Endothelial cell of umbilical vein (primary cell): ENCODE results near the gene USH1C. TPM values are rescaled to one million over a fixed set of nuclear protein-coding genes. Genes with fewer than 3 reads are reported as not detected.
A peak's percentile ranks its signal among the peaks of the same experiment; 100 is the strongest.

Experiments
- BruUV-seq: library from RNA; stranded (reverse); fragments of 400-500 nt; replicated peaks from 2 replicates; lab custom pipeline; 2021; lab: Mats Ljungman, UMichigan
- CTCF ChIA-PET: fragments of 300-600, 350-600 bp; sonication (Branson Sonifier 250); formaldehyde crosslinking; loops from one replicate; lab custom pipeline; 2021; ENCODE audit warnings: antibody characterized with exemption, inconsistent platforms; lab: Charles Lee
- POLR2A ChIA-PET: fragments of 300-600, 350-600 bp; sonication (Branson Sonifier 250); formaldehyde crosslinking; loops from one replicate; lab custom pipeline; 2021; ENCODE audit warnings: antibody characterized with exemption, inconsistent platforms; lab: Charles Lee
- DNase-seq: peaks from one replicate; pipeline ENCODE4 v3.0.0-alpha.2; 2011; ENCODE audit warnings: low read depth, low spot score
- FAIRE-seq: peaks from 2 replicates; lab custom pipeline; 2011; peaks lifted over from hg19 to GRCh38; lab: Jason Lieb, UNC
- H2AFZ ChIP-seq: 2 replicates; pipeline ENCODE4 v1.6.0; 2012; ENCODE audit warnings: low read depth, low read length, control low read depth, inconsistent platforms
- H3K27ac ChIP-seq: 2 replicates; pipeline ENCODE4 v1.5.1; 2011; ENCODE audit warnings: low read depth, mild to moderate bottlenecking, control low read depth, low read length, moderate library complexity; ENCODE audit not compliant: insufficient read depth
- H3K27me3 ChIP-seq, 2 experiments: 2 replicates each; pipeline versions ENCODE4 v1.6.0 to v1.6.1; 2011; ENCODE audit warnings: low read length in 2 of 2, mixed read lengths in 1 of 2; ENCODE audit not compliant: control insufficient read depth in 2 of 2, insufficient read depth in 2 of 2
- H3K36me3 ChIP-seq, 2 experiments: 2 replicates in 1 of 2; 3 replicates in 1 of 2; pipeline ENCODE4 v1.5.1; 2011; ENCODE audit warnings: low read length in 2 of 2, mild to moderate bottlenecking in 1 of 2, moderate library complexity in 1 of 2; ENCODE audit not compliant: control insufficient read depth in 2 of 2, insufficient read depth in 2 of 2; ENCODE audit errors: extremely low read depth in 1 of 2
- H3K4me1 ChIP-seq: 3 replicates; pipeline ENCODE4 v1.5.1; 2011; ENCODE audit warnings: mild to moderate bottlenecking, low read length; ENCODE audit not compliant: control insufficient read depth, insufficient read depth; ENCODE audit errors: extremely low read depth
- H3K4me2 ChIP-seq: 2 replicates; pipeline ENCODE4 v1.6.1; 2011; ENCODE audit warnings: low read length, control low read depth, mixed read lengths; ENCODE audit not compliant: insufficient read depth
- H3K4me3 ChIP-seq, 3 experiments: fragments of 200-600 bp in 1 of 3; sonication (generic), shearing (Covaris generic) in 1 of 3; replicated peaks in 1 of 3; 2 replicates each; pipeline ENCODE4 v1.5.1; 2011 to 2016; ENCODE audit warnings: control low read depth in 3 of 3, low read length in 3 of 3, mild to moderate bottlenecking in 2 of 3, inconsistent platforms in 1 of 3, low read depth in 1 of 3, moderate library complexity in 1 of 3; ENCODE audit not compliant: insufficient read depth in 1 of 3
- H3K79me2 ChIP-seq: 2 replicates; pipeline ENCODE4 v1.6.0; 2012; ENCODE audit warnings: low read length, inconsistent platforms; ENCODE audit not compliant: control insufficient read depth, insufficient read depth
- H3K9ac ChIP-seq: replicated peaks from 2 replicates; pipeline ENCODE3; 2011; ENCODE audit warnings: low read length, control low read depth; ENCODE audit not compliant: insufficient read depth; ENCODE audit errors: extremely low read depth
- H3K9me1 ChIP-seq: replicated peaks from 3 replicates; pipeline ENCODE4 v1.6.0; 2011; ENCODE audit warnings: mild to moderate bottlenecking, low read length; ENCODE audit not compliant: control insufficient read depth, insufficient read depth; ENCODE audit errors: extremely low read depth
- H3K9me3 ChIP-seq: replicated peaks from 2 replicates; pipeline ENCODE4 v1.5.1; 2012; ENCODE audit warnings: low read length, inconsistent platforms; ENCODE audit not compliant: control insufficient read depth, insufficient read depth
- H4K20me1 ChIP-seq: replicated peaks from 2 replicates; pipeline ENCODE3; 2011; ENCODE audit warnings: mild to moderate bottlenecking, low read length; ENCODE audit not compliant: control insufficient read depth, insufficient read depth; ENCODE audit errors: extremely low read depth
- EZH2 ChIP-seq: IDR thresholded peaks from 2 replicates; pipeline ENCODE4 v1.6.1; 2012; ENCODE audit warnings: borderline replicate concordance, low read depth, mild to moderate bottlenecking, moderate library complexity, low read length, inconsistent platforms; ENCODE audit not compliant: severe bottlenecking
- POLR2AphosphoS5 ChIP-seq: IDR thresholded peaks from 2 replicates; pipeline ENCODE4 v1.6.1; 2012; ENCODE audit warnings: low read depth, mild to moderate bottlenecking, control low read depth, low read length, moderate library complexity; ENCODE audit not compliant: insufficient read depth
- dilution Hi-C: fragments of 300-500 bp; cut with MboI; formaldehyde crosslinking; loops from one replicate; pipeline ENCODE4 v1.15.0; 2019; ENCODE audit warnings: low sequenced_read_pairs; ENCODE audit not compliant: extremely low pct_ligation_motif_present
- intact Hi-C: fragments of 100-400 bp; cut with micrococcal nuclease; formaldehyde crosslinking; loops from one replicate; pipeline ENCODE4 v1.10.0; 2022
- polyA plus RNA-seq, 4 experiments: library from polyadenylated mRNA; depleted of rRNA in 3 of 4; stranded (reverse) in 3 of 4; unstranded in 1 of 4; fragments of >200 nt; gene quantifications; 2 replicates each; pipeline versions ENCODE4 v1.2.1 to v1.2.3, GENCODE V29; 2011 to 2012; ENCODE audit warnings: missing spikeins in 1 of 4
- total RNA-seq: library from RNA; stranded (reverse); gene quantifications from 2 replicates; pipeline ENCODE4 v1.2.3, GENCODE V29; 2021
- TF ChIP-seq, protein P1 (sequence below): IDR thresholded peaks from 2 replicates; pipeline ENCODE4 v1.6.1; 2011; ENCODE audit not compliant: insufficient read depth, insufficient read length
- TF ChIP-seq, protein P2 (sequence below), 2 donors: IDR thresholded peaks; 1 replicate in 1 of 2; 2 replicates in 1 of 2; pipeline ENCODE4 v1.5.1; 2011; ENCODE audit warnings: low read length in 2 of 2, mild to moderate bottlenecking in 2 of 2, moderate library complexity in 2 of 2, control low read depth in 1 of 2, inconsistent platforms in 1 of 2, low read depth in 1 of 2; ENCODE audit not compliant: insufficient read depth in 1 of 2; ENCODE audit errors: extremely low read depth in 1 of 2

Gene USH1C
- total and polyA plus RNA-seq, 2 donors (not counting 3 experiments of a cell fraction or from before 2014, with no cell fraction given) = not detected

DNA sequence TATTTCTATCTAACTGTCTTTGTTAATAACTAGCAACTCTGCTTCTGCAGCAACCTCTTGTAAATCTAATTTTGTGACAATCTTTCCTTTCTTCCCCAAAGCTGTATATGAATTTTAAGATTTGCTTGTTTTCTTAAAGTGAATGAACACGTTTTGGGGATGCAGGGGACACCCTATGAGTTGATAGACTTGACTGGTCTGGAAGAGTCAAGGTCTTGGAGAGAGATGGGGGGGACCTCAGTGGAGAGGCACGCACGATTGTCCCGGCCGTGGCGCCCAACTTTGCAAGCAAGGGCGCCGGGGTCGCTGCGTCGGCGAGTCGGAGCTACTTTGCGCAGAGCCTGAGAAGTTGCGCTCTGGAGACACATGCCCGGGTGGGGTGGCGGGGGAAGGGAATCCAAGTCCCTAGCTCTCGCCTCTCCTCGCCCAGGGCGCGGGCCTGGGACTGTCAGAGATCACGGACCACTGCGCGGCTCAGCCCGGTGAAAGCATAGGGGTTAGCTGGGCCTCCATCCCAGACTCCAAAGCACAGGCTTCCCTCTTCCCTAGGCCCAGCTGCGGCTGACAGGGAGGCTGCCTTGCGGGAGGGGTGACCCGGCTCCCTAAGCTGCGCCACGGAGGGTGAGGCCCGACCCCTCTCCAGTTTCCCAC lies 68.4 kb downstream of the USH1C start:
- no peak overlapping the region for H3K9ac ChIP-seq
- intact Hi-C loops (no loop called here), dilution Hi-C loops (no loop called here)
- no peaks in the 10 kb centered on the region for H3K9me3 ChIP-seq
- no peaks in the 10 kb centered on the region for H3K36me3 ChIP-seq
- POLR2A ChIA-PET = no interaction called here
- no peaks in the 10 kb centered on the region for H3K79me2 ChIP-seq
- no peak overlapping the region for H2AFZ ChIP-seq
- no peaks in the 10 kb centered on the region for H4K20me1 ChIP-seq
- DNase-seq = no peak
- BruUV-seq = no TSS peak
- no peaks in the 10 kb centered on the region for H3K4me1 ChIP-seq
- no peak overlapping the region for H3K4me3 ChIP-seq
- CTCF ChIA-PET = no interaction called here
- no peak for FAIRE-seq
- H3K27me3 ChIP-seq = peaks cover 43 to 54% of the 10 kb centered on the region in 2 experiments
- H3K9me1 ChIP-seq = no peaks in the 10 kb centered on the region
- no peak for TF ChIP-seq POLR2AphosphoS5
- TF ChIP-seq, protein P1, sequence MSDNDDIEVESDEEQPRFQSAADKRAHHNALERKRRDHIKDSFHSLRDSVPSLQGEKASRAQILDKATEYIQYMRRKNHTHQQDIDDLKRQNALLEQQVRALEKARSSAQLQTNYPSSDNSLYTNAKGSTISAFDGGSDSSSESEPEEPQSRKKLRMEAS = no peak
- TF ChIP-seq, protein P2, sequence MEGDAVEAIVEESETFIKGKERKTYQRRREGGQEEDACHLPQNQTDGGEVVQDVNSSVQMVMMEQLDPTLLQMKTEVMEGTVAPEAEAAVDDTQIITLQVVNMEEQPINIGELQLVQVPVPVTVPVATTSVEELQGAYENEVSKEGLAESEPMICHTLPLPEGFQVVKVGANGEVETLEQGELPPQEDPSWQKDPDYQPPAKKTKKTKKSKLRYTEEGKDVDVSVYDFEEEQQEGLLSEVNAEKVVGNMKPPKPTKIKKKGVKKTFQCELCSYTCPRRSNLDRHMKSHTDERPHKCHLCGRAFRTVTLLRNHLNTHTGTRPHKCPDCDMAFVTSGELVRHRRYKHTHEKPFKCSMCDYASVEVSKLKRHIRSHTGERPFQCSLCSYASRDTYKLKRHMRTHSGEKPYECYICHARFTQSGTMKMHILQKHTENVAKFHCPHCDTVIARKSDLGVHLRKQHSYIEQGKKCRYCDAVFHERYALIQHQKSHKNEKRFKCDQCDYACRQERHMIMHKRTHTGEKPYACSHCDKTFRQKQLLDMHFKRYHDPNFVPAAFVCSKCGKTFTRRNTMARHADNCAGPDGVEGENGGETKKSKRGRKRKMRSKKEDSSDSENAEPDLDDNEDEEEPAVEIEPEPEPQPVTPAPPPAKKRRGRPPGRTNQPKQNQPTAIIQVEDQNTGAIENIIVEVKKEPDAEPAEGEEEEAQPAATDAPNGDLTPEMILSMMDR (IDR thresholded peaks at IDR 0.05; ENCODE audit: extremely low read depth in 1 of 2, insufficient read depth in 1 of 2, low read depth in 1 of 2, low read length in 2 of 2) = no peak
- peak; percentile 55 for TF ChIP-seq EZH2
- no peak overlapping the region for H3K4me2 ChIP-seq
- H3K27ac ChIP-seq = no peak overlapping the region
